ENCODE results near the gene NRXN2.
A peak's percentile ranks its signal among the peaks of the same experiment; 100 is the strongest.

Gene NRXN2

DNA sequence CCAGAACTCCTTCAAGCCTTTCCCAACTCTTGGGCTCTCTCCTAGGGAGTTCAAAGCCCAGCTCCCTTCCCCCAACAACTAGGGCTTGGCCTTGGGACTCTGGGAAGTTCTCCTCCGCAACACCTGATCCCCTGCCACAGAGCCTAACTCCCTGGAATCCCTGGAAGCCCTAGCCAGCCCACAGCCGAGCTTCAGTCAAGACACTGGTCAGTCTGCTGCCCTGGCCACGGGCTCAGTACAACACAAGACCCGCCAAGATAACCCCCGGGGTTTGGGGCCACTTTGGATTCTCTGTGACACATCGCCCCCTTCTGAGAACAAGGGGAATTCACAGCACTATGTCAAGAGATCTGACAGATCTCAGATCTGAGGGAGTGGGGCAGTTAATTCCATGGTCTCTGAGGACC is 73.7 kb downstream of the NRXN2 start:
- TF ChIP-seq, protein P1, sequence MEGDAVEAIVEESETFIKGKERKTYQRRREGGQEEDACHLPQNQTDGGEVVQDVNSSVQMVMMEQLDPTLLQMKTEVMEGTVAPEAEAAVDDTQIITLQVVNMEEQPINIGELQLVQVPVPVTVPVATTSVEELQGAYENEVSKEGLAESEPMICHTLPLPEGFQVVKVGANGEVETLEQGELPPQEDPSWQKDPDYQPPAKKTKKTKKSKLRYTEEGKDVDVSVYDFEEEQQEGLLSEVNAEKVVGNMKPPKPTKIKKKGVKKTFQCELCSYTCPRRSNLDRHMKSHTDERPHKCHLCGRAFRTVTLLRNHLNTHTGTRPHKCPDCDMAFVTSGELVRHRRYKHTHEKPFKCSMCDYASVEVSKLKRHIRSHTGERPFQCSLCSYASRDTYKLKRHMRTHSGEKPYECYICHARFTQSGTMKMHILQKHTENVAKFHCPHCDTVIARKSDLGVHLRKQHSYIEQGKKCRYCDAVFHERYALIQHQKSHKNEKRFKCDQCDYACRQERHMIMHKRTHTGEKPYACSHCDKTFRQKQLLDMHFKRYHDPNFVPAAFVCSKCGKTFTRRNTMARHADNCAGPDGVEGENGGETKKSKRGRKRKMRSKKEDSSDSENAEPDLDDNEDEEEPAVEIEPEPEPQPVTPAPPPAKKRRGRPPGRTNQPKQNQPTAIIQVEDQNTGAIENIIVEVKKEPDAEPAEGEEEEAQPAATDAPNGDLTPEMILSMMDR (IDR thresholded peaks at IDR 0.05): peak; percentile 56; the same call in 1 of the 2 replicates

DNA sequence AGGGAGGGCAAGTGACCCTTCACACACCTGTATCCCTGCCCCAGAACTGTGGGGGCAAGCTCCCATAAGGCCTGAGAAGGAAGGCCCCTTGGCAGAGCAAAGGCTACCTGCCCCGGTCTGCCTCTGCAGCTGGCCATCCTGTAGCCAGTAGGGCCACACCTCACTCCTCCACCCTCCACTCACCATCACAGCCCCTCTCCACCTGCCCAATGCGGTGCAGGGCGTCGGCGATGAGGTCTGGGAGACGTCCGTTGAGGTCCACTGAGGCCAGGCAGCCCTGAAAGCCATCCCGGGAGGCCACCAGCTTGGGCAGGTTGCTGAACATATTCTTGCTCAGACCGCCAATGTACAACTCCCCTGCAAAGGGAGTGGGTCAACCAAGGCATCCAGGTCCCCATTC is 74.4 kb downstream of the NRXN2 start:
- TF ChIP-seq, protein P1 (IDR thresholded peaks at IDR 0.05): no peak

DNA sequence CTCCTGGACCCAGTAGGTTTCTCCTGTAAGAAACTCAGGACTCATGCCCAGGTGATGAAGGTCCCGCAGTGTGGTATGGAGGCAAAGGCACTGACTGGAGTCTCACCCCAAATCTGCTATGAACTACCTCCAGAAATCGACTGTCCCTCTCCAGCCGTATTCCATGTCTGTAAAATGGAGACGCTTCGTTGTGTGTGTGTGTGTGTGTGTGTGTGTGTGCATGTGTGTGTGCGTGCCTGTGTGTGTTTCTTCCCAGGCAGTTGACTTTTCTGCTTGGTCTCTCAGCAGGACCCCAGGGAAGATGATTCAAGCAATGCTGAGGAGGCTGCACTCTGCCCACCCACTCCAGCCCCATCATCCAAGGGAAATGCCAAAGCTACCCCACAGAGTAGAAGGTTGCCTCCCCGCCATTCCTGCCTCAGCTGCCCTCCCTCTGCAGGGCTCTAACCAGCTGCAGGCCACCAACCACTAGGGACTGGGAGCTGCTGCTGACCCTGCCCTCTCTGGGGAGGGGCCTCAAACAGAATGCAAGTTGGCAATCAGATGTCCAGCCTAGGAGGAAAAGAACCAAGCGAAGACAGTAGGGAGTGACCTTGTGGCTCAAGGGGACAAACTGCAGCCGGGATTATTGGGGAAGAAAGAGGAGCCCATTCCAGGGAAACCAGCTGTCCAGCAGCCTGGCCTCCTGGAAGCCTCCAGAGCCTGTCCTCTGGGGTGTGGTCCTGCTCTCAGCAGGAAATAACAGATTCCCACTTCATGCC is 75.8 kb downstream of the NRXN2 start:
- TF ChIP-seq, protein P1 (IDR thresholded peaks at IDR 0.05): no peak

DNA sequence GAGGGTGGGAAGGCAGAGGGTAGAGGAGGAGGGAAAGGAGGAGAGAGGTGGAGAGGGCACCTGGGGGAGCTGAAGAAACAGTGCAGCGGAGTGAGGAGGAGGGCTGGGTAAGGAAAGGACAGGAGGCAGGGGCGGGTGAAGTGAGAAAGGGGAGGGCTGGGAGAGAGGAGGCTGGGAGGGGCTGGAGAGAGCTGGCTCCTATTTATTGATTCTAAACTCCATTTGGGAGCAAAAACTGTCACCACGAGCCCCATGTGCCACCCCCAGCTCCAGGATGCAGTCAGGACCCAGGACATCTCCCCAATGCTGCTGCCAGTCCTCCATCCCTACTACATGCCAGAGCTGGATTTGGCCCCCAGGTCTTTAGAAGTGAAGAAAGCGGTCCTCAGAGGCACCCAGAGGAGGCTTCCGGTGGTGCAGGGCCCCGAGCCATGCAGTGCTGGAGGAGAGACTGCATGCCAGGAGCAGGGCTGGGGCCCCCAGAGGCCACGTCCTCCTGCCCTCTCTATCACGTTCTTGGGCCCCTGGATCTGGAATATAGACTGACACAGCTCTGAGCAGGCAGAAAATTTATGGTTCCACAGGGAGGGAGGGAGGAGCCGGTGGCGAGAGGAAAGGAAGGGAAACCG is 78.2 kb downstream of the NRXN2 start:
- TF ChIP-seq, protein P1 (IDR thresholded peaks at IDR 0.05): no peak

DNA sequence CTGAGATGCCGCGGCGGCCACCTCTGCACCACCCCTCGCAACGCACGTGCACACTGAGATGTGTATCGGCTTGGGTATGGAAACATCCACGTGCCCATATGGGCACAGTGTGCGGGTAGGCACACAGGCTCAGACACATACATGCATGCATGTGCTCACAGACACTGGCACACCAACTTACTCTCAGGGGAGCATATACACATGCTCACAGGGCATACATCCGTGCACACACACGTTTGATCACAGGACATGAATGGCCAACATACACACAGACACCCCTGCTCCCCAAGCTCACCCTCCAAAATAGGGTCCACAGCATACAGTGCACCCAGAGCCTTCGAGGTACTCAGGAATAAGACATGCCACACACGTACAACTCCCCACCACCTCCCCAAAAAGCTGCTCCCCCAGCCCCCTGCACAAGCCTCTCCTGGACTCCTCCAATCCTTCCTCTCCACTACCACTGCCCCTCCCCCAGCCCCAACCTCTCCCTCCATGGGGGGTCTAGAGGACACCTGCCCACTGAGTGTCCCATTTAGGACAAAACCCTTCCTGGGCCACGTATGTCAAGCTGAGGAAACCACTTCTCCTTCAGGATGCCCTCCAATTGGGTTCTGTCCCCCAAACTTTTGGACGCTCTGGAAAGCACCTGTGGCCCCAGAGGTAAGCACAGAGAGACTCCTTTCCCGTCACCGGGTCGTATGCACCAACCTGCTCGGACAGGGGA is 78.9 kb downstream of the NRXN2 start:
- TF ChIP-seq, protein P1 (IDR thresholded peaks at IDR 0.05): no peak

DNA sequence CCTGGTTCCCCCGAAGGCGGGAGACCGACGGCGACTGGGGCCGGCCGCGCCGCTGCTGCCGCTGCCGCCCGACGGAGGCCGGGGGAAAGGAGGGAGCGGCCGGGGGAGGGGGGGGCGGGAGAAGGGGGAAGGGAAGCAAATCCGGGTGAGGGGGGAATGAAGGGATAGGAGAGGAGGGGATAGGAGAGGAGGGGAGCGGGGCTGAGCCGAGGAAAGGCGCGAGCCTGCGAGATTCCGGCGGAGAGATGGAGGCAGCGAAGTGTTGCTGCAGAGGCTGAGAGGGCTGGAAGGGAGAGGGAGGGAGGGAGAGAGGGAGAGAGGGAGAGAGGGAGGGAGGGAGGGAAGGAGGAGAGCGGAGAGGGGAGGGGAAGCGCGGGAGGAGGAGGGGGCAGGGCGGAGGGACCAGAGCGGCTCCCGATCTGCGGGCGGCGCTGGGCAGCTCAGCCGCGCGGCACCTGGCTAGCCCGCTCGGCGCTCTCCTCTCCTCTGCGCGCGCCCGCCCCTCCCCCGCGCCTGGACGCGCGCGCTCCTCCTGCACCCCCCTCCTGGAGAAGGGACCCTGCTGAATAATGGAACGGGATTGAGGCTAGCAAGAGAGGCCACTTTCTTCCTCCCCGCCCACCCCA is 79.6 kb downstream of the NRXN2 start:
- TF ChIP-seq, protein P1 (IDR thresholded peaks at IDR 0.05): no peak

DNA sequence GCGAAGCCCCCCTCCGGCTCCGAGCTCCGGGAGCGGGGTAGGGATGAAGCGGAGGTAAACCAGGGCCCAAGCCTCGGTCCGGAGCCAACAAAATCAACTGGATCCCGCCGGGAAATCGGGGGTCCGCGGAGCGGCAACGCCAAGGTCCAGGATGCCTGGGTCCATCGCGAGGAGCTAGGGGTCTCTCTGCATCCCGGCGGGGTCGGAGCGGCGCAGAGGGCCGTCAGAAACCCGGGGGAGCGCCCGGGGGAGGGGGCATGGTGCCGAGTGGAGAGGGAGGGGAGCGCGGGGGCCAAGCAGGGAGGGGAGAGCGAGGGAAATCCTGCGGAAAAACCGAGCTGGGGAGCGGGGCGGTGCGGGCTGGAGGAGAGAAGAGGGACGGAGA is 80.1 kb downstream of the NRXN2 start:
- TF ChIP-seq, protein P1 (IDR thresholded peaks at IDR 0.05): no peak
